ENCODE measurements around the gene HNRNPUL1.

HNRNPUL1 gene

DNA sequence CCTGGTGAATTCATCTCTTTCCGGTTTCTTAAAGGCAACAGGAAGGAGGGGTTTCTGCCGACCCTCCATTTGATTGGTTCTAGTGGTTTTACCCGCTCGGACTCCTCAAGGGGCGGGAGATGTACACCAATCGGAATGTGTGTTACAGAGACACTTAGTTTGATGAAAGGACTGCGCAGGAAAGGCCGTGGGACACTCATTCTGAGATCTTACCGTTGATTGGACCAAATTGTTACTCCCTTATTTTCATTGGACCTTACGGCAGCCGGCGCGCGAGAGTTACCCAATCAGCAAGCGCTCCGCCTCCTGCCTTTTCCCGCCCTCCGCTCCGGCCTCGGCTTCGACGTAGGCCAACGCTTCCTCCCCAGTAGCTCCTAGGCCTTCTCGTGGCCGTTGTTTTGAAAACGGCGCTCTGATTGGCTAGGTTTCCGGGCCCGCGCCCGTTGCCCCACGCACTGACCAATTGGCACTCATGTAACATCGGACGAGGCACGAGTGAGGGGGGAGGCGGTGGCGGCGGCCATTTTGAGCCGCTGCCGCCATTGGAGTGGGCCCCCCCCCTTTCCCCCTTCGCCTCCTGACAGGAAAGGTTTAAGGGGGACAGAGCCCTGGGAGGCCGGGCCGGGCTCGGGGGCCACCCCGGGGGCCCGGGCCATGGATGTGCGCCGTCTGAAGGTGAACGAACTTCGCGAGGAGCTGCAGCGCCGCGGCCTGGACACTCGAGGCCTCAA, at the start of gene HNRNPUL1:
Gene HNRNPUL1, plus strand, starts transcription at position 523 of the 731 bp plus-strand sequence. Its CDS starts 132 bp downstream, at position 655.
- H3K27me3 ChIP-seq (replicated peaks; ENCODE audit: insufficient read depth, low read length) = peaks cover 27% of the 10 kb centered on the region
- peak within 1 kb of the TSS; percentile 78 for H3K4me2 ChIP-seq (ENCODE audit: low read depth, low read length)
- H3K9me2 ChIP-seq (replicated peaks; ENCODE audit: insufficient read depth, low read length) = no peaks in the 10 kb centered on the region
- peaks cover 10% of the 10 kb centered on the region; the same call in 1 of the 2 replicates for H3K4me1 ChIP-seq (ENCODE audit: low read length)
- H3K79me2 ChIP-seq (ENCODE audit: low read length) = peaks cover 48% of the 10 kb centered on the region
- no peaks in the 10 kb centered on the region for H3K9me3 ChIP-seq (replicated peaks; ENCODE audit: insufficient read depth, low read length)
- peaks cover 8% of the 10 kb centered on the region; the same call in 1 of the 2 replicates for H3K36me3 ChIP-seq (replicated peaks; ENCODE audit: insufficient read depth, low read length)
- H3K4me3 ChIP-seq (ENCODE audit: low read length) = peak within 1 kb of the TSS; percentile 93
- TF ChIP-seq EZH2 (optimal IDR thresholded peaks at IDR 0.05; ENCODE audit: low read depth, low read length) = no peak
- TF ChIP-seq, protein P1, sequence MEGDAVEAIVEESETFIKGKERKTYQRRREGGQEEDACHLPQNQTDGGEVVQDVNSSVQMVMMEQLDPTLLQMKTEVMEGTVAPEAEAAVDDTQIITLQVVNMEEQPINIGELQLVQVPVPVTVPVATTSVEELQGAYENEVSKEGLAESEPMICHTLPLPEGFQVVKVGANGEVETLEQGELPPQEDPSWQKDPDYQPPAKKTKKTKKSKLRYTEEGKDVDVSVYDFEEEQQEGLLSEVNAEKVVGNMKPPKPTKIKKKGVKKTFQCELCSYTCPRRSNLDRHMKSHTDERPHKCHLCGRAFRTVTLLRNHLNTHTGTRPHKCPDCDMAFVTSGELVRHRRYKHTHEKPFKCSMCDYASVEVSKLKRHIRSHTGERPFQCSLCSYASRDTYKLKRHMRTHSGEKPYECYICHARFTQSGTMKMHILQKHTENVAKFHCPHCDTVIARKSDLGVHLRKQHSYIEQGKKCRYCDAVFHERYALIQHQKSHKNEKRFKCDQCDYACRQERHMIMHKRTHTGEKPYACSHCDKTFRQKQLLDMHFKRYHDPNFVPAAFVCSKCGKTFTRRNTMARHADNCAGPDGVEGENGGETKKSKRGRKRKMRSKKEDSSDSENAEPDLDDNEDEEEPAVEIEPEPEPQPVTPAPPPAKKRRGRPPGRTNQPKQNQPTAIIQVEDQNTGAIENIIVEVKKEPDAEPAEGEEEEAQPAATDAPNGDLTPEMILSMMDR (IDR thresholded peaks at IDR 0.05; ENCODE audit: low read length) = peak; percentile 32
- peak; percentile 100 for DNase-seq
- peak within 1 kb of the TSS; percentile 51; the same call in 1 of the 2 replicates for H2AFZ ChIP-seq (ENCODE audit: low read length)
- peak within 1 kb of the TSS; percentile 98 for H3K27ac ChIP-seq (ENCODE audit: low read length)
- peak within 1 kb of the TSS; percentile 100 for H3K9ac ChIP-seq (ENCODE audit: low read length)
- 0 out of 2 replicates have a peak, but pooled peaks cover 2% of the 10 kb centered on the region for H4K20me1 ChIP-seq (ENCODE audit: insufficient read depth, low read length)
- H3F3A ChIP-seq (ENCODE audit: insufficient read depth, low read length) = peaks cover 15% of the 10 kb centered on the region; the same call in 1 of the 2 replicates

DNA sequence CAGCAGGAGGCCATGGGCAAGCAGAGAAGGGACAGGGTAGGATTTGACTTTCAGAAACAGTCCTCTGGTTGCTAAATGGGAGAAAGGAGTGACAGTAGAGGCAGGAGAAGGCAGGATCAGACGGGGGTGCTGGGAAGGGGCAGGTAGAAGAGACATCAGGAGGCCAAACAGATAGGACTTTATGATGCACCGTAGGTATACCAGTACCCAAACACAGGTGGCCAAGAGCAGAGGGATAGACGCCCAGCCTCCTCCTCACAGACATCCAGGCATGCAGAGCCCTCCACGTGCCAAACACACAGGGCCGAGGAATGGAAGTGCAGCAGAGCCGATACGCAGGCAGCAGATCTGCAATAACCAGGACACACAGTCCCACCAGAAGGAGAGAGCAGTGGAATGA, 46.4 kb upstream of the HNRNPUL1 start:
- H3K9me3 ChIP-seq (replicated peaks; ENCODE audit: insufficient read depth, low read length) = no peaks in the 10 kb centered on the region
- no peak overlapping the region for H3K4me3 ChIP-seq (ENCODE audit: low read length)
- H3K27ac ChIP-seq (ENCODE audit: low read length) = no peak overlapping the region
- no peak for DNase-seq
- H3K4me2 ChIP-seq (ENCODE audit: low read depth, low read length) = no peak overlapping the region
- no peaks in the 10 kb centered on the region for H3F3A ChIP-seq (ENCODE audit: insufficient read depth, low read length)
- no peaks in the 10 kb centered on the region for H3K36me3 ChIP-seq (replicated peaks; ENCODE audit: insufficient read depth, low read length)
- H3K9ac ChIP-seq (ENCODE audit: low read length) = no peak overlapping the region
- H4K20me1 ChIP-seq (ENCODE audit: insufficient read depth, low read length) = no peaks in the 10 kb centered on the region
- H3K79me2 ChIP-seq (ENCODE audit: low read length) = no peaks in the 10 kb centered on the region
- no peak overlapping the region for H2AFZ ChIP-seq (ENCODE audit: low read length)
- TF ChIP-seq, protein P1 (IDR thresholded peaks at IDR 0.05; ENCODE audit: low read length) = no peak
- TF ChIP-seq EZH2 (optimal IDR thresholded peaks at IDR 0.05; ENCODE audit: low read depth, low read length) (no peak), EZH2phosphoT487 (IDR thresholded peaks at IDR 0.05; ENCODE audit: low read length) (no peak)
- no peaks in the 10 kb centered on the region for H3K9me2 ChIP-seq (replicated peaks; ENCODE audit: insufficient read depth, low read length)
- 0 out of 2 replicates have a peak, but pooled peaks cover 6% of the 10 kb centered on the region for H3K4me1 ChIP-seq (ENCODE audit: low read length)
- H3K27me3 ChIP-seq (replicated peaks; ENCODE audit: insufficient read depth, low read length) = peaks cover 78% of the 10 kb centered on the region

DNA sequence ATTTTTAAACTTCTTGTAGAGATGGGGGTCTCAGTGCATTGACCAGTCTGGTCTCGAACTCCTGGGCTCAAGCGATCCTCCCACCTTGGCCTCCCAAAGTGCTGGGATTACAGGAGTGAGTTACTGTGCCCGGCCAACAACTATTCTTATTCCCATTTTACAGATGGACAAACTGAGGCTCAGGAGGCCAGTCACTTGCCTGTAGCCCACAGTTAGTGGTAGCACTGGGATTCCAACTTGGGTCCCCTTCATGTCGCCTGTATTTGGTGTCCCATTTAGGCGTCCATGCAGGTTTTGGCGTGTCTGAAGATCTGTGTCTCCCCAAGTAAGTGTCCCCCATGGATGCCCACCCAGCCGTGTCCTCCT, 45.9 kb upstream of the HNRNPUL1 start:
- Histone ChIP-seq H3K36me3 (replicated peaks; ENCODE audit: insufficient read depth, low read length) (no peaks in the 10 kb centered on the region), H3K4me2 (ENCODE audit: low read depth, low read length) (no peak overlapping the region), H3K9me2 (replicated peaks; ENCODE audit: insufficient read depth, low read length) (no peaks in the 10 kb centered on the region), H3K79me2 (ENCODE audit: low read length) (no peaks in the 10 kb centered on the region), H3K9me3 (replicated peaks; ENCODE audit: insufficient read depth, low read length) (no peaks in the 10 kb centered on the region), H3K4me3 (ENCODE audit: low read length) (no peak overlapping the region), H3K27me3 (replicated peaks; ENCODE audit: insufficient read depth, low read length) (peaks cover 82% of the 10 kb centered on the region), H3K9ac (ENCODE audit: low read length) (no peak overlapping the region), H4K20me1 (ENCODE audit: insufficient read depth, low read length) (no peaks in the 10 kb centered on the region), H3K27ac (ENCODE audit: low read length) (no peak overlapping the region), H3K4me1 (ENCODE audit: low read length) (0 out of 2 replicates have a peak, but pooled peaks cover 6% of the 10 kb centered on the region), H3F3A (ENCODE audit: insufficient read depth, low read length) (no peaks in the 10 kb centered on the region), H2AFZ (ENCODE audit: low read length) (no peak overlapping the region)
- TF ChIP-seq, protein P1 (IDR thresholded peaks at IDR 0.05; ENCODE audit: low read length) = no peak
- TF ChIP-seq EZH2phosphoT487 (IDR thresholded peaks at IDR 0.05; ENCODE audit: low read length) = no peak
- no peak for TF ChIP-seq EZH2 (optimal IDR thresholded peaks at IDR 0.05; ENCODE audit: low read depth, low read length)
- DNase-seq = no peak

Data from MM.1S (cell line).